SKM-1 (cell line): ENCODE results near the gene FPR2.
"Not testable (repeated sequence)": the region's sequence is repeated elsewhere in the genome, so short reads cannot be mapped to it uniquely, and the experiment has no call there.

Experiments
- DNase-seq: peaks from one replicate; lab custom pipeline; 2025; ENCODE audit not compliant: unreplicated experiment; lab: John Stamatoyannopoulos, UW

Gene FPR2, protein sequence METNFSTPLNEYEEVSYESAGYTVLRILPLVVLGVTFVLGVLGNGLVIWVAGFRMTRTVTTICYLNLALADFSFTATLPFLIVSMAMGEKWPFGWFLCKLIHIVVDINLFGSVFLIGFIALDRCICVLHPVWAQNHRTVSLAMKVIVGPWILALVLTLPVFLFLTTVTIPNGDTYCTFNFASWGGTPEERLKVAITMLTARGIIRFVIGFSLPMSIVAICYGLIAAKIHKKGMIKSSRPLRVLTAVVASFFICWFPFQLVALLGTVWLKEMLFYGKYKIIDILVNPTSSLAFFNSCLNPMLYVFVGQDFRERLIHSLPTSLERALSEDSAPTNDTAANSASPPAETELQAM

DNA sequence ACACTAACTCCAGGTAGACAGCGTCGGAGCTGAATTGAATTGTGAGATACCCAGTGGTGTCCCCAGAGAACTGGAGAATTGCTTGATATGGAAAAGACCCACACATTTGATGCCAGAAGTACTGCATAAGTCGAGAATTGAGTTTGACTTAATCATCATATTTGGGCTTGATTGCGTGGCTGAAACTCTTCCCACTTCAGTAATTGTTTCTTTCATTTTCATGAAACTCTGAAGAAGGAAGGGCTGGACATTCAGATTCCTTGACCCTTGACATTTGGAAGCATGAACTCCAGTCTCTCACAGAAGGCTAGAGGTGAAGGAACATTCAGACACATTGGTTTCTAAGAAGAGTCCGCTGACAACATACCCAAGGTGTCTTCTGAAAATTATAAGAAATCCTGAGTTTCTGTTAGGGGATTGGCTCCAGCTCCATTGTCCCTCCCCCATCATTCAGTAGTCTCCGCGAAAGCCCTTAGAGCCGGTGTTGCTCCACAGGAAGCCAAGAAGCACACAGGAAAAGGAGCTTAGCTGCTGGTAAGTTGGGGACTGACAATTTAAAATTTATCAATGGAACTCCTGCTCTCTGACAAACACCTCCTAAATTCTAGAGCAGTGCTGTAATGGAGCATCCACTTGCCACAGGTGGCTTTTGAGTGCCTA, at the start of gene FPR2:
Gene FPR2 (plus strand): TSS at position 484 of the 660 bp plus-strand sequence. CDS start 7,479 bp downstream, outside the sequence.
- peak; percentile 13 for DNase-seq

DNA sequence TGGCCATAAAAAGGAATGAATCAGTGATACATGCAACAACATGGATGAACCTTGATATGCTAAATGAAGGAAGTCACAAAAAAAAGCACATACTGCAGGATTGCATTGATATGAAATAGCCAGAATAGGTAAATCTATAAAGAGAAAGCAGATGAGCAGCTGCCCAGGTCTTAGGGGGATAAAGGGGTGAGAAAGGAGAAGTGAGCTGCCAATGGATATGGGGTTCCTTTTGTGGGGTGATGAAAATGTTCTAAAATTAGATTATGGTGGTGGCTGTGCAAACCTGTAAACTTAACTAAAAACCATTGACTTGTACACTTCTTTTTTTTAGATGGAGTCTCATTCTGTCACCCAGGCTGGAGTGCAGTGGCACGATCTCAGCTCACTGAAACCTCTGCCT, 49.3 kb upstream of the FPR2 start:
- no peak for DNase-seq

DNA sequence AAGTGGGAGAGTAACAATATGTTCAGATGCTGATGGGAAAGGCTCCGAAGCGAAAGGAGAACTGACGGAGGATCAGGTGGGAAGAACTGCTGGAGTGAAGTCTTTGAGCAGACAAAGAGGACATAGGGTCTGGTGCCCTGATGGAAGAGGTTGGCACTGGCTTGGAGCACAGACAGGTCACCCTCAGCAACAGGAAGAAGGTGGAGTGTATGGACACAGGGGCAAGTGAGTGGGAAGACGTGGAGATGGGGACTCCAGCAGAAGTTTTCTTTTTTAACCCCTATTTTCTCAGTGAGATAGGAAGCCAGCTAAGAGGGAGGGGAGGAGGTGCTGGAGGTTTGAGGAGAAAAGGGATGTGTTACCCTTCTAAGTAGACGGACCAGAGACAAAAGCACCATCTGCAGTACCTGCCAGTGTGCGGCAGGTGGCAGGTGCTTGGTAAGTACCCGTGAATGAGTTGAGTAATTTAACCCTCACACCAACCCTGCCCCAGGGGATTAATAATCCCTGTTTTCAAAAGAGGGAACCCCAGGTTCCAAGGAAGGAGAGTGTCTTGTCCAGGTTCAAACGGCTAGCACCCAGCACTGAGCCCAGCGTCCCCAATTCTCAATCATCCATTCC, 48.4 kb upstream of the FPR2 start:
- no peak for DNase-seq

DNA sequence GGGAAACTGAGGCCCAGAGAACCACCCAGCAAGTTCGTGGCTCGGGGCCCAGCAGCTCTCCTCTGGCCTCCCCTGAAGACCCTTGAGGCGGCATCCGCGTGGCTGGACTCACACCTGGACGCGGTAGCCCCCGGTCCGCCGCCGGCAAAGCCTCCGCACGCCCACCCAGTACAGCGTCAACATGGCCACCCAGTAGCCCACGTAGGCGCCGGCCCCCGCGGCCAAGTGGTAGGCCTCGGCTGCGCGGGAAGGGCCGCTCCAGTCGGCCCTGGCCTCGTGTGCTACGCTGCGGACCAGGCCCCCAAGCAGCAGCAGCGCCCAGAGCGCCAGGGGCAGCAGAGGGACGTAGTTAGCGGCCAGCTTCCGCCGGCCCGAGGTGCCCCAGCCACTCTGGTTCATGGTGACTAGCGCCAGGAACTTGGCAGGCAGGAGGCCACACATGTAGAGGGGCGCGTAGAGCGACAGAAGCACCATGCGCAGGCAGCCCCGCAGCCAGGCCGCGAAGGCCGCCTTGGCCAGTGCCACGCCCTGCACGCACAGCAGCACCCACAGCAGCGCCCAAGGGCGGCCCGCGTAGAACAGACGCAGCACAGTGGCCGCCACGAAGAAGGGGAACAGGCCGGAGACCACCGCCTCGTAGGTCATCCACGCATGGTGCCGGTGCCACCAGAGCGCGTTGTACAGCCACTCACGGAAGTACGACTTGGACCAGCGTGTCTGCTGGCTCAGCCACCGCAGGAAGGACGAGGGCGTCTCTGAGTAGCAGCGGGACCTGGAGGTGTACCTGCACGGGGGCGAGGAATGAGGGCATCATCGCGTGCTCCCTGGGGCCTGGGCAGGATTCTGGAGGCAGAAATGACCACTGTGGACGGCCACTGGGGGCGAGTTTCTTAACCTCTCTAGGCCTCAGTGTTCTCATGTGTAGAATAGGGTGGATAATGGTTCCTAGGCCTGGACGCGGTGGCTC, 47.4 kb upstream of the FPR2 start:
- no peak for DNase-seq

DNA sequence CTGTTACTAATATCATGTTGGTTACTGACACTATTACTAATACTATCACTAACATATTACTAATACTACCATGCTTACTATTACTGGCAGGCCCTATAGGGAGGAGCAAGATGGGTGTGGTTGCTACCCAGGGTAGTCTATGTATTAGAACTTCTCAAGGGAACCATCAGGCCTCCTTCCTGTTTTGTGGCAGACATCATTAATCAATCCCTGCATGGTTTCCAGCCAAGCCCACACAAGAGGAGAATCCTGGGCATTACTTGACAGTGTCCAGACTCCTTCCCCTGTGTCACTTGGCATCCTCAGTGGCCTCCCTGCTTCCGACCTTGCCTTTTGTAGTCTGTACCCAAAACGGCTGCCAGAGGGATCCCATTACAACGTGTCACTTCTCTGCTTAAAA, 46.1 kb upstream of the FPR2 start:
- DNase-seq: no peak

DNA sequence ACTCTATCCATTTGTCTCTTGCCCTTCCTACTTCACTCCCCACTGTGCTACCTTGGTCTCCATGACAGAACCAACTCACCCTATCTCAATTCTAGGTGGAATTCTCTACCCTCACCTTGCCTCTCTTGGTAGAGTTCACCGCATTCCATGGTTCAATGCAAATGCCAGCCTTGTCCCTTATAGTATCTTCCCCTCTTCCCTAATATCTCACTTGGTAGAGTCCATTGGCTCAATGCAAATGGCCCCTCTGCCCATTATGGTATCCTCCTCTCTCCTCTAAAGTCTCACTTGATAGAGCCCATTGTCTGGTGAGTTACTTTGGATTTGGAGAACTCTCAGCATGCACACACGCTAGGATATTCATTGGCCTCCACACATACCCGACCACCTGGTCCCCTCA, 45.1 kb upstream of the FPR2 start:
- DNase-seq: no peak

DNA sequence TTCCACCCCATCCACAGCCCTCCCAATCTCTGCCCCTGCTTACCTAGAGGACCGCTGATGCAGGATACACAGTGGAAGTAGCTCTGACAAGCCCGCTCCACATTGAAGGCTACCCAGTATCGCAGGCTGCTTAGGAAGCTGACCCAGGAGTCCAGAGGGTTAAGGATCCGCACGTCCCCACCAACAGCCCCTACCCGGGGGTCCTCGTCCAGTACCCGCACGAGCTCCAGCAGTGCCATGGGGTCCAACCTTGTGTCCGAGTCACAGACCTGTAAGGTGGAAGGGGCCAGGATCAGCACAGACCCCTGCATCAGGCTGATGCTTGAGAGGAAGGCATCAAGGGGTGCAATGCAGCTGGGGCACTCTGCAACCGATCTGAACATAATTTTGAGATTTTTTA, 44.1 kb upstream of the FPR2 start:
- no peak for DNase-seq

DNA sequence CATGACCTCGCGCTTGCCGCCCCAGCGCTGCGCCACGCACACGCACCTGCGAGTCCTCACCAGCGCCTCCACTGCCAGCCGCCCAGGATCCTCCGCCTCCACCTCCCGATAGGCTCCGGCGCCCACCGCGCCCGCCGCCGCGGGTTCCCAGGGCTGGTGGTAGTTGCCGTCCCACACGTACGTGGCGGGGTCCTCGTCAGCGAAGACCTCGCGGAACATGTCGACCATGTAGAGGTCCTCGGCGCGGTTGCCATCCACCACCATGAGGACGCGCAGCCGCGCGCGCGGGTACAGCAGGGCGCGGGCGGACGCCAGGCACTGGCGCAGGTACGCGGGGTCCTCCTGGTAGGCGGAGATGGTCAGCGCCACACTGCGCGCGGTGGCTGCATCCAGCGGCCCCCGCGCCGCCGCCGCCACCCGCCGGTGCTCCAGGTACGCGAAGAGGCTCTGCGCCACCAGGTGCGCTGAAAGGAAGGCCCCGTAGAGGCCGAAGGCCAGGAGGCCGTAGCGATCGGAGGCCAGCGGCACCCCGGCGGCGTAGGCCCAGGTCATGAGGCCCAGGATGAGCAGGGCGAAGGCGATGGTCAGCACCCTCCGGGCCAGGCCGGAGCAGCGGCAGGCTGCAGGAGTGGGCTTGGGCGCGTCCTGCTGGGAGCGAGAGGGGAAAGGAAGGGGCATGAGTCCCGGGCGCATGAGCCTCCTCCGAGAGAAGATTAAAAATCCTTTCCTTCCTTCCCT, 41.6 kb upstream of the FPR2 start:
- no peak for DNase-seq

DNA sequence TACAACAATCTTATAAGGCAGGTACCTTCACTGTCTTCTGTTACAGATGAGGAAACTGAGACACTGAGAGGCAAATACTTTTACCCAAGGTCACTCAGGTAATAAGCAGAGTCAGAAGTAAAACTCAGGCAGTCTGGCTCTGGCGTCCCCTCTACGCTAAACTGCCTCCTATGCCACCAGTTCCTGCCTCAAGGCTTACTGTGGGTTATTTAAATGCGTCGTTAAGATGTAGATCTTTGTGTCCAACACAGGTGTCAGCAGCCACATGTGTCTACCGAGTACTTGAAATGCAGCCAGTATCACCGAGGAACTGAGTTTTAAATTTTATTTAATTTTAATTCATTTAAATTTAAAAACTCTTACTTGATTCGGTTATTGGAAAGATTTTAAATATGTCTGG, 39.1 kb upstream of the FPR2 start:
- DNase-seq: no peak

DNA sequence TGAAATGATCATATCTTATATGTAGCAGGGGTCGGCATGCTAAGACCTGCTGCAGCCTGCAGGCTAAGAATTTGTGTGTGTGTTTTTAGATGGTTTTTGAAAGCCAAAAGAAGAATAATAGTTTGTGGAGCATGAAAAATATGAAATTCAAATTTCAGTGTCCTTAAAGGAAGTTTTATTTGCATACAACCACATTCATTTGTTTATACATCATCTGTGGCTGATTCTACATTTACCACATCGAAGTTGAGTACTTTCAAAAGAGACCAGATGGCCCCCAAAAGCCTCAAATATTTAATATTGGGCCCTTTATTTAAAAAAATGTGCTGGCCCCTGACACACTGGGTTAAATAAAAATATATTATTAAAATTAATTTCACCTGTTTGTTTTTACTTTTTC, 38.5 kb upstream of the FPR2 start:
- no peak for DNase-seq

DNA sequence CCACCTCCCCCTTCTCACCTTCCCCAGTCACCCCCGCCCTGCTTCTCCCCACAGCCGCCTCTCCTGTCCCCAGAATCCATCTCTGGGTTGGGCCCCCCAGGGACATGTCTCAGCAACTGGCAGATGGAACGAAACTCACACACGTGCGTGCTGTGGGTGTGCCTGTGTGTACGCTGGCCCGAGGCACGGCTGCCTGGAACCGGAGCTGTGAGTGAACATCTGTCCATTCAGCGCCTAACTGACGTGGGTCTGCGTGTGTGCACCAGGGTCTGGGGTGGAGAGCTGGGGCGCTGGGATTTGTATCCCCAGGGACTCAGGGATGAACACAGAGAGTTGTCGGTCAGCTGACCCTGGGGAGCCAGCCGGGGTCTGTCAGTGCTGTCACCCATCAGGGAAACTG, 36.4 kb upstream of the FPR2 start:
- DNase-seq: no peak

DNA sequence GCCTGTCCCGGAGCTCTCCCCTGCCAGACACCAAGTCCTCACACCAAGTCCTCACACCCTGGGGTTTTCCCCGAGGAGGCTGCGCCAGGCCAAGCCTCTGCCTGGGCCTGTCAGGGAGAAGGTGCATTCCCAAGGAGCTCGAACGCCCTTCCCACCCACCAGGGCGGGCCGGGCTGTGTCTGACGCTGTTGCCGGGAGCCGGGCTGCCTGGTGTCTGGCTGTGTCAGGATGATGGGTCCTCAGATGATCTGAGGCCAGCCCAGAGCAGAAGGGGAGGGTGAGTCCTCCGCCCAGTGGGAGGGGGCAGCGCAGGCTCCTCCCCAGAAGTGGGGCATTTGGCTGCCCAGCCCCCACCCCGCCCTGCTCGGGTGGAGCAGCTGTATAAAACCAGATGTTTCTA, 34.9 kb upstream of the FPR2 start:
- no peak for DNase-seq

DNA sequence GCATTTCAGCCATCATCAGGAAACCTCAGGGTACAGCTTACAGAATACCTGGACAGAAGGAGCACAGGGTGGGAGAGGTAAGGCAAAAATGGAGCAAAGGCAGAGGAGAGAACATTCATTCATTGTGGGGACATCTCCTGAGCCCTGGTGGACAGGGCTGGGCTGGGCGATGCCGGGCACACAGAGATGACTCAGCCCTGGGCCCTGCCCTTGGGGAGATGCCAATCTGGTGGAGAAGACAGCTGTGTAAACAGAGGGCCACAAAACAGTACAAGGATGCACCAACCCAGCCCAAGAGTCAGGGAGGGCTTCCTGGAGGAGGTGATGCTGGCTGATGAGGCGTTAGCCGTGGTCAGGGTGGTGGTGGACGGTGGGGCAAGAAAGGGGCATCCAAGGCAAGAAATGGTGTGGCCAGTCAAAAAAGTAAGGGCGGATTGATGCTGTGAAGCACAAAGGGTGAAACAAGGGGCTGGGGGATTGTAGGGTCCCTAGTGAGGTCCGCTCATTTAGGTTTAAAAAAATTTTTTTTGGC, 33.6 kb upstream of the FPR2 start:
- no peak for DNase-seq

DNA sequence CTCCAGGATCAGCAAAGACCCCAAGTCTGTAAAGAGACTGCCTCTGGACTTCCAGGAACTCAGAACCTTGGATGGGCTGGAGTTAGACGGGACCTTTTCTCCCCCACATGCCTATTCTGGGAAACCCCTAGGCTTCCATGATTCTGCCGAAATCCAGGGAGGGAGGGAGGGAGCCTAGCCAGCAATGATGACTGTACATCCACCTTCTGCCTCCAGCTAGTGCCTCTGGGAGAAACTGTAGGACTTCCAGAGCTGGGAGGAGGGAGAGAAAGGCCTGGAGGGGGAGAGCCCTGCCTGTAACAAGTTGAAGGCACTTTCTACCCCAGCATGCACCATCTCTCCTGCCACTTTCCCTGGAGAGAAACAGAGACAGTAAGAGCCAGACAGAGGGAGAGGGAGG, 31.2 kb upstream of the FPR2 start:
- DNase-seq: no peak

DNA sequence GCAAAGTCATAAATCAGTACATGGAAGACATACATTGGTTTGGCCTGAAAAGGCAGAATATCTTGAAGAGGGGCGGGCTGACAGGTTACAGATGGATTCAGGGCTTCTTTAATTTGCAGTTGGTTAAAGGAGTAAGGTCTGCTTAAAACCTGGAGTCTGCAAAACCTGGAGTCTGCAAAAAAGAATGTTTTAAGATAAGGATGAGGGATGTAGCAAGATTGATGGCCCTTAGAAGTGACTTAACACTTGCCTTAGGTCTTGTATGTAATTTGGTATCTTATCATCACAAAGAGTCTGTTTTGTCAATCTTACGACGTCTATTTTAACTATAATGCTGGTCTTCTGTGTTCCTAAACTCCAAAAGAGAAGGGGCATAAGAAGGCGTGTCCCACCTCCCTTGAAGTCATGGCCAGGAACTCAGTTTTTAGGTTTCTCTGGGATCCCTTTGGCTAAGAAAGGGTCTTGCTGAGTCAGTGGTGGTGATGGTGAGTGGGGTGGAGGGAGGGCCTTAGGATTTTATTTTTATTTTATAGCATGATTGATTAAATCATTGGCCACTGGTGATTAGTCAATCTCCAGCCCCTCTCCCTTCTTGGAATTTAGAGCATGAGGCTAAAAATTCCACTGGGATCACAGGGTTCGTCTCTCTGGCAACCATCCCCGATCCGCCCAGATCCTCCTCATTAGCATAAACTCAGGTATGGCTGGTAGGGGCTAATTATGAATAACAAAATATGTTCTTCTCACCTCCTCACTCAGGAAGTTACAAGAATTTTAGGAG, 27.0 kb upstream of the FPR2 start:
- no peak for DNase-seq

DNA sequence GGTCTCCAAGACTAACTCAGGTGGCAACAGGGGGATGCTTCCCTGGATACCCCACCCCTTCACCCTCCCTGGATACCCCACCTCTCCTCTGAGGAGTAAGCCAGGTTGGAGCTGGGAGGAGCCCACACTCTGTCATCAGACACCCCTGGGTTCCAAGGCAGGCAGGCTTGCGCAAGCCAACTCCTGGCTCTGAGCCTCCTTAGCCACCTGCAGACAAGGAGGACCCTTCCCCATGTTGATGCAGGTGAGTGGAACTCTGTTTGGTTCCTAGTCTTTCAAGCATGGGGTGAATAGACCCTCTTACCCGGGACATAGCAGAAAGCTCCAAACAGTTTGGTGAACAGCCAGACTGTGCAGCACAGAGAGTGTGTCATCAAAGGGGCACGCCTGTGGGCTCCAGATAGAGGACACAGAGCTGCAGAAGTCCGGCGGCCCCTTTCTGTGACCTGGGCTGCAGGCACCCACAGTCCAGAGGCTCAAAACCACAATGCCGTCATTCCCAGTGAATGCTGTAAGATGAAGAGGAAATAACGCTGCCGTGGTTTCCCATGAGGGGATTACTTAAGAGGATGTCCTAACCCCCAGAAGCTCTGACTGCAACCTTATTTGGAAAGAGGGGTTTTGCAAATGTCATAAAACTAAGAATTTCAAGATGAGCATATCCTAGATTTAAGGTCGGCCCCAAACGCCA, 25.1 kb upstream of the FPR2 start:
- DNase-seq: peak; percentile 63

DNA sequence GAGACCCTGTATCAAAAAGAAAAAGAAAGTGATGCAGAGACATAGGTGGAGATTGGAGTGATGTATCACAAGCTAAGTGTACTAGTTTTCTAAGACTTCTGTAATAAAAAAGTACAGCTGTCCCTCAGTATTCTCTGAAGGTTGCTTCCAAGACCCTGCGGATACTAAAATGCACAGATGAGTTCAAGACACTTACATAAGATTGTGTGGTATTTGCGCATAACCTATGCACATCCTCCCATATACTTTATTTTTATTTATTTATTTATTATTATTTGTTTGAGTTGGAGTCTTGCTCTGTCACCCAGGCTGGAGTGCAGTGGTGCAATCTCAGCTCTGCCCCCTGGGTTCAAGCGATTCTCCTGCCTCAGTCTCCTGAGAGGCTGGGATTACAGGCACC, 23.6 kb upstream of the FPR2 start:
- DNase-seq: no peak

DNA sequence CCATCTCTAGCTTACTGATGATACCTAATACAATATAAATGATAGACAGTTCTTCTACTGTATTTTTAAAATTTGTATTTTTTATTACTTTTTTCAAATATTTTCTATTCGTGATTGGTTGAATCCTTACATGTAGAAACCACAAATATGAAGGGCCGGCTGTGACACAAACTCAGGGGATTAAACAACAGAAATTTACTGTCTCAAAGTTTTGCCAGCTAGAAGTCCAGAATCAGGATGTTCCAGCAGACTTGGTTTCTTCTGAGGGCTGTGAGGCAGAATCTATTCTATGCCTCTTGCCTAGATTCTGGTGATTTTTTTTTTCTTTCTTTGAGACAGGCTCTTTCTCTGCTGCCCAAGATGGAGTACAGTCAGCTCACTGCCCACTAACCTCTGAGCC, 23.1 kb upstream of the FPR2 start:
- DNase-seq: no peak

DNA sequence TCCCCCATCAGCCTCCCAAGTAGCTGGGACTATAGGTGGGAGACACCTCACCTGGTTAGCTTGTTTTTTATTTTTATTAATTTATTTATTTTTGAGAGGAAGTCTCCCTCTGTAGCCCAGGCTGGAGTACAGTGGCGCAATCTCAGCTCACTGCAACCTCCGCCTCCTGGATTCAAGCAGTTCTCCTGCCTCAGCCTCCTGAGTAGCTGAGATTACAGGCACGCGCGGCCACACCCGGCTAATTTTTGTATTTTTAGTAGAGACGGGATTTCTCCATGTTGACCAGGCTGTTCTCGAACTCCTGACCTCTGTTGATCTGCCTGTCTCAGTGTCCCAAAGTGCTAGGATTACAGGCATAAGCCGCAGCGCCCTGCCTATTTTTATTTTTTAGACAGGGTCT, 22.5 kb upstream of the FPR2 start:
- not testable (repeated sequence) for DNase-seq
